ENCODE results near the gene NIPBL.

- TF ChIP-seq GATA2 (IDR thresholded peaks at IDR 0.05; ENCODE audit: low read depth, low read length) (no peak), GATA3 (IDR thresholded peaks at IDR 0.05; ENCODE audit: low read depth, low read length) (no peak)
Observed at GRCh38 chr5:36900283-36900682, 23.7 kb downstream of the NIPBL start.

All from SH-SY5Y (cell line).